Panc1 (cell line): Measurements from ENCODE around the gene NCAM1. TPM values are rescaled to one million over a fixed set of nuclear protein-coding genes. Genes with fewer than 3 reads are reported as not detected.

Experiments
- ATAC-seq: fragments of 200-7000 bp; cut with Tn5 transposase; 2 replicates; pipeline ENCODE4 v1.9.1; 2020; ENCODE audit warnings: mild to moderate bottlenecking, moderate library complexity
- BruUV-seq: library from RNA; stranded (reverse); fragments of 400-500 nt; replicated peaks from 2 replicates; lab custom pipeline; 2021; lab: Mats Ljungman, UMichigan
- CTCF ChIA-PET: fragments of 300-600 bp; sonication (Branson Sonifier 250); formaldehyde crosslinking; loops from one replicate; lab custom pipeline; 2022; ENCODE audit warnings: antibody characterized with exemption; lab: Charles Lee
- POLR2A ChIA-PET: fragments of 300-600 bp; sonication (Branson Sonifier 250); formaldehyde crosslinking; loops from one replicate; lab custom pipeline; 2022; ENCODE audit warnings: antibody characterized with exemption; lab: Charles Lee
- DNase-seq: peaks from one replicate; pipeline ENCODE4 v3.0.0-alpha.2; 2010; ENCODE audit warnings: low read depth, low spot score
- H3K27ac ChIP-seq: 2 replicates; pipeline ENCODE4 v1.5.1; 2011; ENCODE audit warnings: mild to moderate bottlenecking, low read length, inconsistent platforms
- H3K27me3 ChIP-seq: fragments of 200-500 bp; sonication (Bioruptor generic); 2 replicates; pipeline ENCODE4 v1.6.0; 2014; ENCODE audit warnings: low read length, inconsistent platforms; ENCODE audit not compliant: control insufficient read depth, insufficient read depth
- H3K36me3 ChIP-seq: fragments of 200-500 bp; sonication (Bioruptor generic); 2 replicates; pipeline ENCODE4 v1.5.1; 2014; ENCODE audit warnings: inconsistent platforms, mild to moderate bottlenecking, low read length, moderate library complexity; ENCODE audit not compliant: control insufficient read depth, insufficient read depth
- H3K4me1 ChIP-seq: 2 replicates; pipeline ENCODE4 v1.5.1; 2011; ENCODE audit warnings: inconsistent platforms, mild to moderate bottlenecking, low read length, moderate library complexity; ENCODE audit not compliant: control insufficient read depth, insufficient read depth
- H3K4me3 ChIP-seq, 2 experiments: 2 replicates each; pipeline ENCODE4 v1.5.1; 2011 to 2012; ENCODE audit warnings: low read depth in 2 of 2, low read length in 2 of 2, mild to moderate bottlenecking in 2 of 2, inconsistent platforms in 1 of 2, moderate library complexity in 1 of 2
- H3K9me3 ChIP-seq: fragments of 200-500 bp; sonication (Bioruptor generic); 2 replicates; pipeline ENCODE4 v1.5.1; 2014; ENCODE audit warnings: low read depth, mild to moderate bottlenecking, inconsistent platforms, low read length, moderate library complexity; ENCODE audit not compliant: control insufficient read depth, insufficient read depth
- CTCF ChIP-seq: fragments of 450-650 bp; IDR thresholded peaks from 2 replicates; pipeline ENCODE4 v1.5.1; 2017; ENCODE audit warnings: mild to moderate bottlenecking
- POLR2AphosphoS5 ChIP-seq: IDR thresholded peaks from 2 replicates; pipeline ENCODE4 v1.6.1; 2012; ENCODE audit warnings: mild to moderate bottlenecking, low read depth, low read length, moderate library complexity
- REST ChIP-seq, 2 experiments: IDR thresholded peaks; 2 replicates each; pipeline ENCODE4 v1.6.1; 2011 to 2012; ENCODE audit warnings: low read depth in 2 of 2, control low read depth in 1 of 2, low read length in 1 of 2, mild to moderate bottlenecking in 1 of 2, moderate library complexity in 1 of 2; ENCODE audit not compliant: insufficient read depth in 1 of 2
- SIN3A ChIP-seq: IDR thresholded peaks from 2 replicates; pipeline ENCODE4 v1.6.1; 2012; ENCODE audit warnings: low read depth, mild to moderate bottlenecking, low read length, moderate library complexity, borderline replicate concordance; ENCODE audit not compliant: insufficient read depth
- TCF7L2 ChIP-seq: IDR thresholded peaks from 2 replicates; pipeline ENCODE4 v1.6.1; 2011; ENCODE audit warnings: mild to moderate bottlenecking, low read depth, low read length, inconsistent platforms
- in situ Hi-C: cut with HindIII; loops from 2 replicates; pipeline ENCODE4 v1.10.0; 2016; ENCODE audit warnings: low sequenced_read_pairs, low pct_unique_long_range_greater_than_20kb
- intact Hi-C: fragments of 100-400 bp; cut with micrococcal nuclease; formaldehyde crosslinking; loops from one replicate; pipeline ENCODE4 v1.10.0; 2022; ENCODE audit not compliant: unreplicated experiment
- total RNA-seq: library from RNA; stranded (reverse); gene quantifications from one replicate; pipeline ENCODE4 v1.2.1, GENCODE V29; 2021; ENCODE audit not compliant: unreplicated experiment

The NCAM1 gene
- total RNA-seq, 1 experiment from 2014 or later = 0.18 TPM

DNA sequence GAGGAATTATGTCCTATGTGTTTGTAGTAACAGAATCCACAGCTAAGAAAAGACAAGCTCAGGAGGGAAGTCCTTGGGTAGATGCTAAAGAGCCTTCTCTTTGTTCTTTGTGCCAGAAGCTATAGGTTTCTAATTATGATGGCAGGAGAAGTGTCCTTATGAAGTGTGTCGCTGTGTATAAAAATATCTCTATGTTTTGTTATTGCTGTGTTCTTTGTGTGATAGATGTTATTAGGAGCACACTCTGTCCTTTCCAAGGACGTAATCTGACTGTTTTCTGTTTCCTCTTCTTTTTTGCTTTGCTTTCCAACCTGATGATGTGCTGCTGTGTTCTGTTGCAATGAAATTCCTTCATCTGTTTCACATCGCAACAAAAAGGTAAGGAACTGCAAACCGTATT is 171.9 kb downstream of the NCAM1 start:
- Histone ChIP-seq H3K27ac (no peak overlapping the region), H3K36me3 (0 out of 2 replicates have a peak, but pooled peaks cover 2% of the 10 kb centered on the region), H3K27me3 (peaks cover 19% of the 10 kb centered on the region), H3K4me3 (no peak overlapping the region), H3K9me3 (no peaks in the 10 kb centered on the region), H3K4me1 (no peaks in the 10 kb centered on the region)
- DNase-seq = no peak
- BruUV-seq = no TSS peak
- no peak for TF ChIP-seq SIN3A
- no peak for TF ChIP-seq POLR2AphosphoS5
- TF ChIP-seq CTCF = no peak
- no peak for TF ChIP-seq REST (IDR thresholded peaks at IDR 0.05; ENCODE audit: insufficient read depth in 1 of 2, low read depth in 2 of 2, low read length in 1 of 2)
- TF ChIP-seq TCF7L2 = no peak
- ChIA-PET CTCF (interaction anchor here (0.6 kb wide), 1 partner anchor 18 kb away, joined by 6 read pairs; no protein-coding TSS in a partner anchor), POLR2A (no interaction called here)
- in situ Hi-C loops = no loop called here
- intact Hi-C loops = no loop called here
- no peak for ATAC-seq

GRCh38 chr11:113134626-113135025 is 173.4 kb downstream of the NCAM1 start:
- Histone ChIP-seq H3K27me3 (peaks cover 27% of the 10 kb centered on the region), H3K4me1 (no peaks in the 10 kb centered on the region), H3K27ac (no peak overlapping the region), H3K4me3 (no peak overlapping the region), H3K9me3 (no peaks in the 10 kb centered on the region), H3K36me3 (0 out of 2 replicates have a peak, but pooled peaks cover 2% of the 10 kb centered on the region)
- intact Hi-C loops = no loop called here
- no peak for ATAC-seq
- ChIA-PET CTCF (no interaction called here), POLR2A (interaction anchor here (0.6 kb wide), 1 partner anchor 178 kb away, joined by 3 read pairs; no protein-coding TSS in a partner anchor)
- no TSS peak for BruUV-seq
- TF ChIP-seq TCF7L2 = no peak
- TF ChIP-seq REST (IDR thresholded peaks at IDR 0.05; ENCODE audit: insufficient read depth in 1 of 2, low read depth in 2 of 2, low read length in 1 of 2) = no peak
- no peak for TF ChIP-seq SIN3A
- TF ChIP-seq POLR2AphosphoS5 = no peak
- no peak for TF ChIP-seq CTCF
- in situ Hi-C loops = no loop called here
- no peak for DNase-seq
